Adrenal gland (tissue), 12 donors: Measurements from ENCODE around the gene CPA5. TPM values are rescaled to one million over a fixed set of nuclear protein-coding genes. Genes with fewer than 3 reads are reported as not detected.

Experiments used
- DNase-seq, 7 donors: peaks; one replicate each; pipeline ENCODE4 v3.0.0-alpha.2; 2019 to 2020
- H3K27ac ChIP-seq, 5 donors: fragments of 200-600 bp; sonication (generic) in 4 of 5; 1 replicate in 3 of 5; 2 replicates in 2 of 5; pipeline versions ENCODE4 v1.5.1 to v1.8.0; 2016 to 2020; ENCODE audit warnings: mild to moderate bottlenecking in 1 of 5
- H3K27me3 ChIP-seq: fragments of 200-600 bp; 2 replicates; pipeline ENCODE4 v1.8.0; 2021
- H3K36me3 ChIP-seq, 2 donors: fragments of 200-600 bp; replicated peaks in 1 of 2; 1 replicate in 1 of 2; 2 replicates in 1 of 2; pipeline versions ENCODE4 v1.5.1 to v1.8.0; 2018 to 2022
- H3K4me1 ChIP-seq, 2 donors: fragments of 200-600 bp; replicated peaks in 1 of 2; 1 replicate in 1 of 2; 2 replicates in 1 of 2; pipeline versions ENCODE4 v1.5.1 to v1.8.0; 2018 to 2021
- H3K4me3 ChIP-seq, 4 donors: fragments of 200-600 bp; sonication (generic) in 3 of 4; one replicate each; pipeline ENCODE4 v1.5.1; 2016 to 2018
- H3K9me3 ChIP-seq, 3 donors: fragments of 200-600 bp; sonication (generic) in 1 of 3; replicated peaks in 1 of 3; 1 replicate in 2 of 3; 2 replicates in 1 of 3; pipeline versions ENCODE4 v1.5.1 to v1.8.0; 2016 to 2021
- CTCF ChIP-seq, 6 experiments: fragments of 450-650 bp in 4 of 6; fragments of 200-600 bp in 2 of 6; sonication (generic) in 1 of 6; IDR thresholded peaks; 1 replicate in 5 of 6; 2 replicates in 1 of 6; pipeline versions ENCODE4 v1.5.1 to v1.8.0; 2016 to 2021; ENCODE audit warnings: antibody characterized with exemption in 6 of 6, mild to moderate bottlenecking in 2 of 6, moderate library complexity in 1 of 6
- POLR2A ChIP-seq, 2 donors: fragments of 450-650 bp; IDR thresholded peaks; one replicate each; pipeline ENCODE4 v1.6.1; 2017; ENCODE audit warnings: antibody characterized with exemption in 2 of 2, mild to moderate bottlenecking in 2 of 2, moderate library complexity in 1 of 2
- WGBS, 4 donors: extraction: QIAGEN DNeasy Blood & Tissue Kit in 2 of 4; methylation state at CpG; one replicate each; pipeline versions ENCODE4 v1.1.5 to v1.1.7; 2013 to 2017; 5-methylcytosine and 5-hydroxymethylcytosine counted together
- intact Hi-C, 2 donors: fragments of 100-400 bp; cut with DNase I; formaldehyde crosslinking; loops; one replicate each; pipeline versions ENCODE4 v1.14.1 to v1.15.0; 2022 to 2023
- polyA plus RNA-seq, 3 donors: library from polyadenylated mRNA; stranded (reverse); fragments of 200-250 nt in 2 of 3; fragments of 350-450 nt in 1 of 3; fragmentation: Illumina TruSeq in 1 of 3; extraction: RNeasy Lipid Tissue Mini Kit (QIAGEN cat#74804) in 1 of 3; gene quantifications; one replicate each; pipeline ENCODE4 v1.2.3, GENCODE V29; 2013 to 2014
- total RNA-seq, 9 donors: library from RNA; depleted of rRNA in 4 of 9; stranded (reverse); fragments of >200 nt in 4 of 9; fragments of 120-200 nt in 1 of 9; fragmentation: NEBNext Ultra II Directional in 1 of 9; extraction: Animal tissue kit (Norgen Biotek cat#: 25700) in 1 of 9; gene quantifications; one replicate each; pipeline versions ENCODE4 v1.1.0 to v1.2.4, GENCODE V29; 2013 to 2023
- donor health status: healthy with polysubstance abuse.
- donor health status: Bipolar disorder and iron deficiency.
- donor health status: DM: yes; HTN: yes; CAD: no.
- donor health status: DM: no; HTN: no; CAD: no.
- donor health status: DM: no; HTN: no; CAD: no.
- donor health status: DM: yes; HTN: yes; CAD: no.

Gene CPA5
- total and polyA plus RNA-seq, 12 donors = 0.24 to 0.65 (median 0.29) TPM; not detected in 8

GRCh38 chr7:130384371-130384801, 39.8 kb downstream of the CPA5 start:
- Histone ChIP-seq H3K4me3 (no peak overlapping the region), H3K36me3 (no peaks in the 10 kb centered on the region), H3K27ac (no peak overlapping the region), H3K27me3 (no peaks in the 10 kb centered on the region), H3K4me1 (no peaks in the 10 kb centered on the region), H3K9me3 (no peaks in the 10 kb centered on the region)
- DNase-seq = peak in 4 of 7 donors; percentile 3 to 46 (median 17)
- no peak for TF ChIP-seq POLR2A (IDR thresholded peaks at IDR 0.05)
- no peak for TF ChIP-seq CTCF (IDR thresholded peaks at IDR 0.05)
- intact Hi-C loops = loop anchor here in 1 of 2 donors (10.0 kb wide), 1 partner anchor 100 kb away; no protein-coding TSS in a partner anchor
- WGBS, 4 donors = 67 to 89% (median 79%) methylated on average over 3 to 10 of the region's 10 CpGs

GRCh38 chr7:130384841-130385599, 40.4 kb downstream of the CPA5 start:
- H3K27me3 ChIP-seq = no peaks in the 10 kb centered on the region
- no peak for TF ChIP-seq POLR2A (IDR thresholded peaks at IDR 0.05)
- no peak for TF ChIP-seq CTCF (IDR thresholded peaks at IDR 0.05)
- no peak overlapping the region for H3K27ac ChIP-seq
- H3K9me3 ChIP-seq = no peaks in the 10 kb centered on the region
- H3K36me3 ChIP-seq = no peaks in the 10 kb centered on the region
- intact Hi-C loops = loop anchor here in 1 of 2 donors (10.0 kb wide), 1 partner anchor 100 kb away; no protein-coding TSS in a partner anchor
- 94 to 98% (median 97%) methylated on average over 10 to 13 of the region's 13 CpGs for WGBS, 4 donors
- no peak overlapping the region for H3K4me3 ChIP-seq
- DNase-seq = peak in 2 of 7 donors; percentile 3 to 10
- H3K4me1 ChIP-seq = no peaks in the 10 kb centered on the region

GRCh38 chr7:130385600-130386066, 41.0 kb downstream of the CPA5 start:
- intact Hi-C loops = loop anchor here in 1 of 2 donors (10.0 kb wide), 1 partner anchor 99 kb away; no protein-coding TSS in a partner anchor
- WGBS, 4 donors = 87 to 100% (median 94%) methylated on average over 3 to 6 of the region's 6 CpGs

More at GRCh38 chr7:130385600-130386066, 41.0 kb downstream of the CPA5 start:
- no peaks in the 10 kb centered on the region for H3K36me3 ChIP-seq
- TF ChIP-seq CTCF (IDR thresholded peaks at IDR 0.05) (no peak), POLR2A (IDR thresholded peaks at IDR 0.05) (no peak)
- H3K9me3 ChIP-seq = no peaks in the 10 kb centered on the region
- no peak overlapping the region for H3K27ac ChIP-seq
- DNase-seq = peak in 3 of 7 donors; percentile 4 to 46 (median 12)
- H3K27me3 ChIP-seq = no peaks in the 10 kb centered on the region
- H3K4me1 ChIP-seq = no peaks in the 10 kb centered on the region
- H3K4me3 ChIP-seq = no peak overlapping the region
